Hypothalamus (tissue), 51 donors: ENCODE results near the gene FLT1.

ENCODE experiments used
- DNase-seq, 51 donors: peaks; one replicate each; lab custom pipeline; 2025; lab: John Stamatoyannopoulos, UW

Gene FLT1

DNA sequence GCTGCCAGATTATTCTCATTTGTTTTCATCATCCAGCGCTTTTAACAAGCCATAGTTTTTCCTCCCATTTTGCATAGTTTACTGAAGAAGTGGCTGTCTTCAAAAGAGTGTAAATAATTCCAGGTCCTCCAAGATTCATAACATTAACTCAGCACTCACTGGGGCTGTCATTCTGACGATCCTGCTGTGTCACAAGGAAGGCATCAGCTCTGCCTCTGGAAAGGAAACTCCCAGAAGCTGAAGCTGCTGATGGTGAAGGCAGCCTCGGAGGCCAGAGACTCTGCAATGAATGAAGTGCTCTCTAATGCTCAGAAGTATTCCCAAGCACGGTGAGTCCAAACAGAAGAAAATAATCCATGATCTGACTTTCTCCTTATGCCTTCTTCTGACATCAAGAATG lies 60.0 kb downstream of the FLT1 start:
- DNase-seq = no peak

DNA sequence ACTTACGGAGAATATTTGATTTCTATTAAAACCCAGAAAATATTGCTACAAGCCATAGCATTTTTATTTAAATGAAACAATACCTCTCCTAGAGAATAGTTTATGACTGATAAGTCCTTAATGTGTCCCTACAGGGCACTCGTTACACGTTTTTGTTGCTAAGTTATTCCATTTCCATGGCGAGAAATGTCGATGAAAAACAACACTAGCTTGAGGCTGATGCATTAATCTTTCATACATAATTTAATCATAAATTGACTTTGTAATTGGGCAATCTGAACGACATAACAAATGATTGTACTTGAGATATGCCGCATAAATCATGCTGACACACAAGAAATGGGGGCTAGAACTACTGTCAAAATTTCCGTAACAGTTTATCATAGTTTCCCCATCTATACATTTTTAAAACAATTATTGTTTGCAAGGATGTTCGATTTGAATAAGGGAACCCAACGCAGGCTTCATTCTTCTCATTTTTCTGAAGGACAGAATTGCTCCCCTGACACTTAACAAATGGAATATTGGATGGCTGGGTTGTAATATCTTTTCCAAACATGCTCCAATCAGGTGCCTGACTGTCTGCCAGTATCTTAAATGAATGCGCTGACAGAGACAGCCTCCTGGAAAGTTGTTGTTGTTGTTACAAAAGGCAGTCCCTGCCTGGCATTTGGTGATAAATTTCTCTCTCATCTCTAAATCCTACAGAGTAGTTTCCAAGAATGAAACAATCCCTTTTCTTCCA lies 61.9 kb downstream of the FLT1 start:
- DNase-seq = no peak

DNA sequence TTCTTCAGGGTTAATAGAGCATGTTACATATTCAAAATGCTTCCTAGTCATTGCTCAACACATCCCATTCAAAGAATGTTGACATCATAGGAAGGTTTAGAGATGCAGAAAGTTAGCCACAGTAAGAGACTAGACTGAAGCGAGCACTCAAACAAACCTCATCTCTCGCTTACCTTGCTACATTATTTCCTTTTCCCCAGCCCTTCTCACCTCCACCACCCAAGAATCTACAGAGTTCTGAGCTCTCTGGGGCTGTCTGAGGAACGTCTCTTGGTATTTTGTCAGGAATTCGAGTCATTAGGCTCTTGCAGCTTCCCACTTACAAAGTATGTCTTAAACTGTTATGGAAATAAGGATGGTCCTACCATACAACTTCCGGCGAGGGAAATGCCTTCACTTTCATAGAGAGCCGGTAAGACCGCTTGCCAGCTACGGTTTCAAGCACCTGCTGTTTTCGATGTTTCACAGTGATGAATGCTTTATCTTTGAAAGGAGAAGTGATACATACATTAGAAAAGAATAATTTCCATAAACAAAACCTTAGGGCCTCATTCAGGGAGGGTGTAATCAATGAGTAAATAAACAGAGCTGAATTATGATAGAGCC lies 65.1 kb downstream of the FLT1 start:
- DNase-seq = no peak

DNA sequence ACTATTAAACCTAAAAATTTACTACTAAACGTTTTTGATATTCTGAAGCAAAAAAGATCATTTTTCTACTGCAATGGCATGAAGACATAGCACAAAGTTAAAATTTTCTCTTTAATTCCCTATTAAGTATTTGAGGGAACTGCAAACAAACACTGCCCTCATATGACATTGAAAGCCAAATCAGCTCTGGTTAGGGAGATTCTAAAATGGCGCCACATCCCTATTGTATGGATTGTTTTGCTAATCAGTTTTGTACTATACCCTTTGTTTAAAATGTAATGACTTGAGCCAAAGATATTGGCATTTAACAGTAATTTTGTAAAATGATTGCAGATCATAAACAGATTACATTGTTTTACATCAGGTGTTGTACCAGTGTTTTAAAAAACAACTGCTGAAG lies 65.8 kb downstream of the FLT1 start:
- no peak for DNase-seq

DNA sequence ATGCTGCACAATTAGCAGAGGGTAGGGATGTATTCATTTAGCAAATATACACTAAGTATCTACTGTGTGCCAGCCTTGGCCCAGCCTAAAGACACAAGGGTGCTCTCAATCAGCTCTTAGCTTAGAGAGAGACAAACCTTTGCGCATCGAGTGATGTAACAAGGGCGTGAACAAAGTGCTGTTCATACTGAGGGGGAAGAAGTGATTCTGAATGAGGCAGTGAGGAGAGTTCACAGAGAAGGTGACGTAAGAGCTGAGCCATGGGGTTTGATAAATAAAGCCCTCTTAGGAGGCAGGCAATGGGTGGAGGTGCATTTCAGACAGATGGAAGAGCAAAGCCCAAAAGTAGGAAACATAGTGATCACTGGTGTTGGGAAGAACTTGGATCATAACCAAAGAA lies 68.5 kb downstream of the FLT1 start:
- DNase-seq = no peak

DNA sequence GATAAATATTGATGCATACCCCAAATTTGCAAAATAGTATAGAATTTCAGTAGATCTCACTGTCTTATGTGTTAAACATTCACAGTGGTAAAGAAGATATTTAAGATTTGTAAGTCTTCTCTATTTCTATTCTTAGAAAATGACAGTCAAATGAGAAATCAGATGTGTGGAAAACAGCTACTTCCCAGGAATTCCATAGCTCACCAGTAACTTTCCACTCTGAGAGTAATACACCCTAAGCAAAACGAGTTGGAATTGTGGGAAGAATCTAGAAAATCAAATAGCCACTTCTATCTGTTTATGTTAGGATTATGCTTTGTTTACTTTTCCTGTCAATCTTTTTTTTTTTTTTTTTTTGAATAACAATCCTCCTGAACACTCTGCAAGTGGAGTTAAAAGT lies 69.1 kb downstream of the FLT1 start:
- DNase-seq = no peak

DNA sequence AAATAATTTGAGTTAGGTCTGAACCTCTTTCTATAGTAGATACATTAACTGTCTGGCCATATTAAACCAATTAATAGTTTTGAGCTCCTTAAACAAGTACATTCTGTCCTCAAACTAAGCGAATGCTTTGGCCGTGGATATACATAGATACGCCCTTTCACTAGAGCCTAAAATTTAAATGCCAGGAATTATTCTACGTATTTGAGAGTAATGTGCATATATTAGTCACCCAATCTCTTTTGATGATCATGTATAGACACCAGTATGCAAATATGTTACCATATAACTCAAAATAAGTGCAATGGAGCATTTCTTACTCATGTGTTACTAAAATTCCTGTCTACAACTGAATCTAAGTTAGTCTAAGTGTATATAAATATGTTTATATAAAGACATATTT lies 70.4 kb downstream of the FLT1 start:
- DNase-seq = no peak

DNA sequence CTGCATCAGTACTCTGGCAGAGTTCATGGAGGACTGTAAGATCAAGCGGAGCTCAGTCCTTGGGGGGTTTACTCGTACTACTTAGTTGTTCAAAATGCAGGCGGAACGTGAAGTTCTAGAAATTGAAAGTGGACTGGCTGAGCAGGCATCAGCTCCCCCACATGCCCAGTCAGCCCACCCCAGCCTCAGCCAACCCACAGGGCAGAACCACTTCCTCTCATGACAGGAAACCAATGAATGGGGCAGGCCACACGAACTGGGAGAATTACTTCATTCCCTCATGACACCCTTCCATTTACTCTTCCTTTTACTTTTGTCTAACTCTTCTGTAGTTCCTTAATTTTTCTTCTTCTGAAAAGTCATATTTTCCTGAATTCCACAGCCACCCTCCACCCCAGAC lies 71.9 kb downstream of the FLT1 start:
- DNase-seq = peak in 28 of 51 donors; percentile 2 to 30 (median 8)

DNA sequence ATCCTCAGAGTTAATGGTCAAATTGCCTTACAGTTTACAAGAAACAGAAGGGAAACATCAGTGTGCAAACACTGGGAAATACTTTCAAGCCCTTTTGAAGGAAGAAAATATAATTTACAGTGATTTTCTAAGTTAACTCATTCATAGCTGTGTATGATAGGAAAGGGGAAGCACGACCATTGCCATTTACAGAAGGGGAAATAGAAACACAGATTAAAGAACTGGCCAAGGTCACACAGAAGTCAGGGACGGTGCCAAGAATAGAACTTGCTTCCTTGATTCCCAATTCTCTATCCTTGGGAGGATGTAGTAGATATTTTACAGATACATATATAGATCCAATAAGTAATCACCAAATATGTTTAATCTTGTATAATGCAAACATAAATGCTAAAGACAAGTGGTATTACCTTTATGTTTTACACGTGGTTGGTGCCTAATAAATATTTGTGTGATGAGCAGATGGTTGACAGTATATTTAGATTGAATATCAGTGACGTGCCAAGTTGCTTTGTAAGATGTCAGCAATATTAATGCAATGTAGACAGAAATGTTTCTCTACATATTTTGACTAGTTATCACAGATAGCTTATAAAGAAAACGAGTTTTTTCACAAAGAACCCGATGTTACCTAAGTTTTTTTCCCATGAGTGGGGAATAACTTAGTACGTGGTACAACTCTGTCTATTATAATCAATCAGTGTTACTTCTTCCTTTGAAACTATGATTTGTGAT lies 73.1 kb downstream of the FLT1 start:
- no peak for DNase-seq

DNA sequence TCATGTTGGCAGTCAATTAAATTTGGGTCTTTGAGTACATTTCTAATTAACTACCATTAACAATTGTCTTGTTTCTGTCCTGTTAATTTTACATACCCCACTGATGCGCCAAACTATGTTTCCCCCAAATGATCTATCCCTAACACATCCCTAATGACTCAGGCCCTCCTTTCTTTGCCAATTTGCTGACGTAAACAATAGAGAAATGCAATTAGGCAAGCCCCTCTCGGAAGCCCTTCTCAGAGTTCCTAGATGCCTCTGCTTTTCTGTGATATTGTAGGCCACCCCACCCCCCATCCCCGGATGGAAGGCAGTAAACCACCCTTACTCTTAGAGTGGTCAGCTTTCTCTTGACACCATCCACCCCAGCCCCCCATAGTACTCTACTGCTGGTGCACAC lies 74.2 kb downstream of the FLT1 start:
- DNase-seq = no peak

DNA sequence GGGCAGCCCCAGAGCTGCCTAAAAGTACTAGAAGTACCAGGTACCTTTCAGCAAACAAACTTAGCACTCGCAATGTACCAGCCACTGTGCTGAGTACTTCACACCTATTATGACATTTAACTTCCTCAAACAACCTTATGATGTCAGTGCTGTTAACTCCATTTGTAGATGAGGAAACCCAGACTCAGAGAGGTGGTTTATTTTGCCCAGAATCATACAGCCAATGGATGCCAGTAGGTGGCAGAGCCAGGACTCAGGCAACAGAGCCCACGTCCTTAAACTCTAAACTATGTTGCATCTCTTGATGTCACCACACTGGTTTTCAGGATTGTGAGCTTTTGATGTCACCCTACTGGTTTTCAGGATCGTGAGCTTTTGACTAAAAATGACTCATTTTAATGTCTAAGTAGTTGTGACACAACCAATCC lies 78.9 kb downstream of the FLT1 start:
- no peak for DNase-seq

DNA sequence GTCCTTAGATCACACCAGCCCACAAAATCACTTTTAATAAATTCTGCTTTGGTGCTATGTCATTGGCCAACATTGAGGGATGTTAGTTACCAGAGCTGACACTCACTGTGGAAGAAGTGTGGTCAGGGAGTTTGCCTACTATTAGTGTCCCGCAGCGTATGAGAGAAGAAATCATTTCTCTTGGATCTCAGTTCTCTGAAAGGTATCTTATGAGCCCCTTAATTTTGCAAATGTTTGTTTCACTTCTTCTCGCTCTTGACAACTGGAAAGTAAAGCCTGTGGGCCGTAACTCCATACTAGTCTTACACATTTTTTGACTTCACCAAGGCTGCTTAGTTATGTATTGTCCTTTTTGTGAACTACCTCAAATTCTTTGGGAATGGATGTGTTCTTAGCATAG lies 80.9 kb downstream of the FLT1 start:
- DNase-seq = no peak

DNA sequence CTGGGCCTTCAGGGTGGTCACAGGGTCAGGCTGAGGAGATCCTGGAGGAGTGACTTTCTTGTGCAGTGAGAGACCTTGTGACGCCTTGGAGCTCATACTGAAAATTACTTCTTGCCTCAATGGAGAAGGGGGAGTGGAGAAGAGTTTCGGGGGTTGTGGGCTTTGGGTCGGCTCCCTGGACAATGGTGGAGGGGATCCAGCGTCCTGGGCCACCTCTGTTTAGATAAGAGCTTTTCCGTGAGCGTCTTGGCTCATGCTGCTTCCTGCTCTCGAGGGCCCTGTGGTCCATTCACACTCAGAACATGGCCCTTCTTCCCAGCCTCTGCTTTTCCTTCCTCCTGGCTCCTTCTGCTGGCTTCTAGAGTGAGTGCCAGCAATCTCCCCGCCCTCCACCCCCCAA lies 81.9 kb downstream of the FLT1 start:
- no peak for DNase-seq

DNA sequence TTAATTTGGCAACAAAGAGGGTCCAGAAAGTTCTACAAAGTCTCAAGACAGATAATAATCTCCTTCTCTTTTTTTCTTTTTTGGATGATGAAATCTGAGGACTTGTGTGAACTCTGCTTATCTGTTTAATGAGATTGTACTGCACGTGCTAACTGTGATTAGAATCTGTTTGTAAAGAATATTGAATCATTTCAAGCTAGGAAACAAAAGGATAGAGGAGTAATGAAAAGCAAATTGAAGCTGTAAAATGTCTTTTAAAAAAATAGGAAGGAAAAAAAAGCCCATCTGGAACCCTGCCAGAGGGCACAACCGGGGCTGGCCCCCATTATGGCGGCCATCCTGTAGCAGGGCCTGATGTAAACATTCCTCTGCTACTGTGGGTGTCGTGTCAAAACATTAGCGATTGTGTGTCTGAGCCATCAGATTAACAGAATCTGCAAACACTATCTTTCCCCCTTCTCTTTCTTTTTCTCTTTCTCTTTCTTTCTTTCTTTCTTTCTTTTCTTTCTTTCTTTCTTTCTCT lies 83.0 kb downstream of the FLT1 start:
- no peak for DNase-seq

DNA sequence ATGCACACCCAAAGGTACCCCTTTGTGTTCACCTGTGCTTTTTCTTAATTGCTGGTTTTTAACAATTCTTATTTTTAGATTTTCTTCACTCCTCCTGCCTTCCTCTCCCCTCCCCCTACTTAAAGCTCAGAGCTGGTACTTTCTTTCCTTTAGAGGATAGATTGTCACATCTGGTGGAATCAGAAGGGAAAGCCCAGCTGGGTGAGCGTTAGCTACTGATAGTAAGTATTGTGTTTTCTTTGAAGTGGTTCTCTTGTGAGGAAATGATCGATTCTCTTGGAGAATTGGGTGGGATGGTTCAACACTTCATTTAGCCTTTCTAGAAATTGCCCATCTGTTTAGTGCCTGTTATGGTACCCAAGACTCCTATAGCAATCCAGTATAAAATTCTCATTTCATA lies 84.8 kb downstream of the FLT1 start:
- DNase-seq = no peak

DNA sequence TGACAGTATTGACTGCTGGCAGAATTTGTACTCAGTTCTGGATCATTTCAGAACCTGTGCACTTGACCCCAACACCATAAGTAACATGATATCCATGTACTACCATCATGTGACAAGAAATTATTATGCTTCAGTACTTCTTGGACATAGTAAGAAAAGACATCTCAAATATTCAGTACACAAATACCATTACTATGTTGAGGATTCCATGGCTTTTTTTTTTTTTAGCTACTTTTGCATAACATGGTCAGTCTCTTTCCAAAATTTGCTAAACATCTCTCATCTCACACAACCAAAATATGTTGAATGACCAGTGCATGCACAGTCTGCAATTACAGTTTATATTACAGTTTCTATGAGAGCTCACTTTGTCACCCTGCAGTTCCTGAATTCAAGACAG lies 85.3 kb downstream of the FLT1 start:
- DNase-seq = no peak

DNA sequence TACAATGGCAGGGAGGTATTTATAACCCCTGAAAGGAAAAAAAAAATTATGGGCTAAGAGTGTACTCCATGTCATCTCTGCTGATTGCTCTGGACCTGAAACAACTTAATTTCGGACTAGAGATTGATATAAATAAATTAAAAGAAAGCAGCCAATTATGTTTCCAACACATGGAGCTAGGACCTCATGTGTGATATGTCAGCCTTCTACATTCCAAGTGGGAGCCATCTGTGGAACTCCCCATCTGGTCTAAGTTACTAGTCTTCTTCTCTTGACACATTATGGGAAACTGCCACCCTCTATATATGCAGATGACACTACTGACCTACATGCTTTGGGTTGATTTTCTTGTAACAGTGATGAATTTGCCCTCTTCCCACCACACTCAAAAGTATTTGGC lies 86.1 kb downstream of the FLT1 start:
- no peak for DNase-seq

DNA sequence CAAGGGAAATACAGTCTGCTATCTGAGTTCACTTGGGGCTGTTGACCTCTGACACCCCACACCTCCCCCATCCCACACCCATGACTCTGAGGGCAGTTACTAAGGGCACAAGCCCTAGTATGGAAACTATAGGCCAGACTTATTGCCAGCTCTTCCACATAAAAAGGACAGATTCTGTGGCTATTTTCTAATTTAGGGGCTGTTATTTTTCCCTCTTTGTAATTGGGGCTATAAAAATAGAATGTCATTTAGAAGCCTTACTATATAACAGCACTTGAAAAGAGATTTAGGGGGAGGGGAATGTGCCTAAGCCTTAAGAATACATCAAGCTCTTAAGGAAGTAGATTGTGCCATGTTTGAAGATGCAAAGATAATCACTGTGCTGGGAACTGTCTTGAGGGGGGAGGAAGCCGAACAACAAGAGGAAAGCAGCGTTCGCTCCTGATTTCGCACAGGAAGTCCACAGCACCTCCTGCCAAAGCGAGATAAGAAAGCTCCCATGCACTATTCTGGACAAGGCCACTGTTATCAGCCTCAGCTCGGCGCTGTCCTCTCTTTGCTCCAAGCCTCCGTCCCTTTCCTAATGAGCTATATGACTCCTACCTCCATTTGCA lies 86.6 kb downstream of the FLT1 start:
- DNase-seq = no peak

DNA sequence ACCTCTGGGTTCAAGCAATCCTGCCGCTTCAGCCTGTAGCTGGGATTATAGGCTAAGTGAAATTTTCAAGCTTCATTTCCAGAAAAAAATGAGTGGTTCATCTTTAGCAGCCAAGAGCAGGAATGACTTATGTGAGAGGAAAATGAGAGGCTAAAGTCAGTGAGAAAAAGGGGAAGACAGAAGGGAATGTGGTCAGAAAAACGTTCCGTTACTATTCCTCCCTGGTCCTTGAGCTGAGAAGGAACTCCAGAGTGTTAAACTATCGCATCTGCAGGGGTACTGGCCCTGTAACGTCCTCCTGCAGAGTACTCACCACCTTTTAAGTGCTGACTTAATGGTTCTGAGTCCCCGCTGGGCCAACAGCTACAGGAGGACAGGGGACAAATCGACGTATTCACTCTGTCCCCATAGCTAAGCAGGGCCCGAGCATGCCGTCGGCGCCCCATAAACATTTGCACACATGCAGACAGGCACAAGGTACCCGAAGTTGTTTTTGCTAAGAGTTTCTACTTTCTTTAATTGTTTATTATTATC lies 88.1 kb downstream of the FLT1 start:
- no peak for DNase-seq

DNA sequence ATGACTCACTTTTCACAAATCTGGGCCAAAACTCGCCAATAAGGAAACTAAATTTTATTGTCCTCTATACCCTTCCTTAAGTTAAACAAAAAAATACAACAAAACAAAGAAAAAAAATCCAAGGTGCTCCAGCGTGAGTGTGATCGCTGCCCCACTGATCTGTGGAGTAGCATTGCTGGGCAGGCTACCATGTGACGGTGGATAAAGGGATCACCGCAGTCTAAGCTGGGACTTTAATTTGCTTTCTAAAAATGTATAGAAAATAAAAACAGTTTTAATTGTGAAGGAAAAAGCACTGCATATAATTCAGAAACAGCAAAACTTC lies 92.9 kb downstream of the FLT1 start:
- no peak for DNase-seq
